RWPE1 (cell line): Measurements from ENCODE around the gene SNUPN.

Experiments
- CTCF ChIA-PET: fragments of 350-600 bp; sonication (Branson Sonifier 250); formaldehyde crosslinking; extraction: SDS; loops from one replicate; lab custom pipeline; 2021; lab: Yijun Ruan, JAX
- POLR2A ChIA-PET: fragments of 400-600 bp; formaldehyde crosslinking; extraction: SDS; loops from one replicate; lab custom pipeline; 2020; ENCODE audit warnings: antibody characterized with exemption; ENCODE audit not compliant: low non-redundant PET; lab: Yijun Ruan, JAX
- DNase-seq: peaks from one replicate; pipeline ENCODE4 v3.0.0; 2012; ENCODE audit warnings: low spot score
- H3K27ac ChIP-seq: fragments of 450-650 bp; 2 replicates; pipeline ENCODE4 v1.5.1; 2017
- TF ChIP-seq, protein P1 (sequence below): fragments of 450-650 bp; conservative IDR thresholded peaks from 2 replicates; pipeline ENCODE4 v1.5.1; 2017; ENCODE audit warnings: low read depth, mild to moderate bottlenecking

Gene SNUPN

DNA sequence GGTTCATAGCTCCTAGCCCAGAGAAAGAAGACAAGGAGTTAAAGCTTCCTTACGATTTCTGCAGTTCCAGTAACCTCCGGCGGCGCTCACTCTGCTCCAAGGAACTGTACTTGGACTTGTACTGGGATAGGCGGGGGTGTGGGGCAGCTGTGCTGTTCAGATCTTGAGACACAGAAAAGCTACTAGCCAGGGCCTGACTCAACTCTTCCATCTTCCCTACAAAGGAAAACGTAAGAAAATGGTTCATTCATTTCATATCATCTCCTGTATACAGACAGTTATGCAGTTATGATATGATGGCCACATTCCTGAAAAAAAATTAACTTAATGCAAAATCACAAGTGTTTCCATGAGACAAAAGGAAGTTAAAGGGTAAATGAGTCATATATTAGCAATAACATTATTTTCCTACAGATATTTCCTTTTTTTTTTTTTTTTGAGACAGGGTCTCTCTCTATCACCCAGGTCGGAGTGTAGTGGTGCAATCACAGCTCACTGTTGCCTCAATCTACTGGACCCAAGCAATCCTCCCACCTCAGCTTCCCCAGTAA lies 4.6 kb downstream of the SNUPN start:
- DNase-seq: peak; percentile 58
- TF ChIP-seq, protein P1, sequence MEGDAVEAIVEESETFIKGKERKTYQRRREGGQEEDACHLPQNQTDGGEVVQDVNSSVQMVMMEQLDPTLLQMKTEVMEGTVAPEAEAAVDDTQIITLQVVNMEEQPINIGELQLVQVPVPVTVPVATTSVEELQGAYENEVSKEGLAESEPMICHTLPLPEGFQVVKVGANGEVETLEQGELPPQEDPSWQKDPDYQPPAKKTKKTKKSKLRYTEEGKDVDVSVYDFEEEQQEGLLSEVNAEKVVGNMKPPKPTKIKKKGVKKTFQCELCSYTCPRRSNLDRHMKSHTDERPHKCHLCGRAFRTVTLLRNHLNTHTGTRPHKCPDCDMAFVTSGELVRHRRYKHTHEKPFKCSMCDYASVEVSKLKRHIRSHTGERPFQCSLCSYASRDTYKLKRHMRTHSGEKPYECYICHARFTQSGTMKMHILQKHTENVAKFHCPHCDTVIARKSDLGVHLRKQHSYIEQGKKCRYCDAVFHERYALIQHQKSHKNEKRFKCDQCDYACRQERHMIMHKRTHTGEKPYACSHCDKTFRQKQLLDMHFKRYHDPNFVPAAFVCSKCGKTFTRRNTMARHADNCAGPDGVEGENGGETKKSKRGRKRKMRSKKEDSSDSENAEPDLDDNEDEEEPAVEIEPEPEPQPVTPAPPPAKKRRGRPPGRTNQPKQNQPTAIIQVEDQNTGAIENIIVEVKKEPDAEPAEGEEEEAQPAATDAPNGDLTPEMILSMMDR: peak; percentile 17; the same call in 1 of the 2 replicates
- peak overlapping the region; percentile 79 for H3K27ac ChIP-seq
- ChIA-PET CTCF (interaction anchor here (0.9 kb wide), 1 partner anchor 63 kb away, joined by 3 read pairs; no protein-coding TSS in a partner anchor), POLR2A (interaction anchor here (0.9 kb wide), 1 partner anchor 19 kb away, joined by 3 read pairs; the partner anchor contains the start of gene IMP3)

GRCh38 chr15:75620058-75620820 lies 5.3 kb downstream of the SNUPN start:
- CTCF ChIA-PET: interaction anchor here (0.9 kb wide), 1 partner anchor 64 kb away, joined by 3 read pairs; no protein-coding TSS in a partner anchor
- H3K27ac ChIP-seq: peak overlapping the region; percentile 79
- DNase-seq: no peak
- TF ChIP-seq, protein P1: no peak
- POLR2A ChIA-PET: interaction anchor here (0.9 kb wide), 1 partner anchor 19 kb away, joined by 3 read pairs; the partner anchor contains the start of gene IMP3

- no peak for DNase-seq
- POLR2A ChIA-PET: no interaction called here
- no peak overlapping the region for H3K27ac ChIP-seq
- TF ChIP-seq, protein P1: no peak
- CTCF ChIA-PET: interaction anchor here (0.6 kb wide), 1 partner anchor 38 kb away, joined by 3 read pairs; the partner anchor contains the start of gene PTPN9
These were observed 8.8 kb downstream of the SNUPN start for GRCh38 chr15:75616766-75617165.

DNA sequence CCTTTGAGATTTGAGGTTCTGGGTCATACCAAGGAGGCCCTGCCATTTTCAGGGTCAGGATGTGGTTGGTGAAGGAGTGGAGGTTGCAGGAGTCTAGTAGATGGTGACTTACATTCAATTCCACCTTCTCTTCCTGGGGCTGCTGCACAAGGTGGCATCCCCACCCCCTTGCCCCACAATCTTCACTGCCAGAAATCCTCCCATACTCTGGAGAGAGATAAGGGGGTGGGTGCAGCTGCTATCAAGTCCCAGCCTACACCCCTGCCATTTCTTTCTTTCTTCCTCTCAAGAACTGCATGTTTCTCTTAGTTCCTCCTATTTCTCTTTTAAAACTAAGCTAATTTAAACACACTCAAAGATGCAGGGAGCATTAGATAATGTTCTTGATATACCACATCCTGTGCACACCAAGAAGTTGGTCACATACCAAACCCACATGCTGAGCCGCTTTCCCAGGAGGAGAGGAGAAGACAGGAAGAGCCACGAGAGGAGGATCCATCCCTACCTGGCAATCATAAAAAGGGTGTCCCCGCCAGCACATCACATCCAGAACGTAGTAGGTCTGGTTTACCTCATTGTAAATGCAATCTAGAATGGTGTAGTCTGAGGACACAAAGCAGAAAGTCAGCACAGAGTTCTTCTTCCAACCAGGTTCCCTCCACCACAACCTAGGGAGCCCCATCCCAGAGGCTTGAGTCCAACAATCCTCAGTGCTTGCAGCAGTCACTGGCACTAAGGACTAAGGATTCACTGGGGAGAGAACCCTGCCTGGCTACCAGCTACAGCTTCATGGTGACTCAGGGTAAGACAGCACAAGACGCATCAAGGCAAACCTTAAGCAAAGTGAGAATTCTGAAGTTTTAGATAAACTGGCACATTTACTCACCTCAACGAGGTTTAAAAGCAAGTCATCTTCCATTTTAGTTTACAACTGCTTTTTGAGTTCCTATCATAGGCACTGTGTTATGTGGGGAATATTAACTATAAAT lies 18.5 kb downstream of the SNUPN start:
- POLR2A ChIA-PET: no interaction called here

GRCh38 chr15:75606026-75606425 lies 19.5 kb downstream of the SNUPN start:
- TF ChIP-seq, protein P1: no peak
- POLR2A ChIA-PET: no interaction called here

More for the DNA sequence above, 18.5 kb downstream of the SNUPN start:
- TF ChIP-seq, protein P1: no peak
- no peak for DNase-seq
- no peak overlapping the region for H3K27ac ChIP-seq
- CTCF ChIA-PET: no interaction called here

More at GRCh38 chr15:75606026-75606425, 19.5 kb downstream of the SNUPN start:
- CTCF ChIA-PET: no interaction called here
- no peak for DNase-seq
- no peak overlapping the region for H3K27ac ChIP-seq
